HCT116 (cell line): ENCODE results near the gene FNDC3B. TPM values are rescaled to one million over a fixed set of nuclear protein-coding genes. Genes with fewer than 3 reads are reported as not detected.

ENCODE experiments used
- ATAC-seq: fragments of 200-7000 bp; cut with Tn5 transposase; 2 replicates; pipeline ENCODE4 v1.9.1; 2020; ENCODE audit warnings: mild to moderate bottlenecking, moderate library complexity
- BruUV-seq: library from RNA; stranded (reverse); fragments of 400-500 nt; replicated peaks from 2 replicates; lab custom pipeline; 2021; lab: Mats Ljungman, UMichigan
- CTCF ChIA-PET: fragments of 300-600 bp; sonication (Branson Sonifier 250); formaldehyde crosslinking; loops from one replicate; lab custom pipeline; 2021; ENCODE audit warnings: antibody characterized with exemption; lab: Charles Lee
- POLR2A ChIA-PET: fragments of 300-600, 350-600 bp; sonication (Branson Sonifier 250); formaldehyde crosslinking; loops from one replicate; lab custom pipeline; 2021; ENCODE audit warnings: antibody characterized with exemption; lab: Charles Lee
- RAD21 ChIA-PET, 2 experiments: fragments of 300-600 bp; sonication (Branson Sonifier 250); formaldehyde crosslinking; loops; one replicate each; lab custom pipeline; 2023; ENCODE audit warnings: low total read pairs in 2 of 2; ENCODE audit not compliant: uncharacterized antibody in 2 of 2, unreplicated experiment in 2 of 2, low non-redundant PET in 1 of 2; lab: Charles Lee
- DNase-seq: peaks from one replicate; pipeline ENCODE4 v3.0.0-alpha.2; 2010; ENCODE audit warnings: low read depth, low spot score
- H2AFZ ChIP-seq: fragments of 200-600 bp; shearing (Covaris generic), sonication (generic); 2 replicates; pipeline ENCODE4 v1.6.1; 2017; ENCODE audit warnings: low read depth, mixed run types, mixed read lengths, antibody characterized with exemption, low read length; ENCODE audit not compliant: poor library complexity, severe bottlenecking
- H3K27ac ChIP-seq: 2 replicates; pipeline ENCODE4 v1.5.1; 2012; ENCODE audit warnings: low read depth, low read length
- H3K27me3 ChIP-seq: fragments of 200-600 bp; sonication (generic); 2 replicates; pipeline ENCODE4 v1.6.1; 2016; ENCODE audit warnings: mixed run types, low read length, mixed read lengths; ENCODE audit not compliant: insufficient read depth
- H3K36me3 ChIP-seq, 2 experiments: fragments of 200-500 bp in 1 of 2; fragments of 200-600 bp in 1 of 2; sonication (Bioruptor generic) in 1 of 2; sonication (generic) in 1 of 2; 2 replicates each; pipeline versions ENCODE4 v1.5.1 to v1.6.1; 2014 to 2016; ENCODE audit warnings: low read length in 2 of 2, inconsistent platforms in 1 of 2, mixed read lengths in 1 of 2, mixed run types in 1 of 2; ENCODE audit not compliant: insufficient read depth in 2 of 2, control insufficient read depth in 1 of 2
- H3K4me1 ChIP-seq, 2 experiments: fragments of 200-600 bp in 1 of 2; sonication (generic) in 1 of 2; 2 replicates each; pipeline versions ENCODE4 v1.5.1 to v1.6.1; 2012 to 2017; ENCODE audit warnings: low read length in 2 of 2, inconsistent platforms in 1 of 2, mild to moderate bottlenecking in 1 of 2, mixed read lengths in 1 of 2, mixed run types in 1 of 2, moderate library complexity in 1 of 2; ENCODE audit not compliant: insufficient read depth in 2 of 2, control insufficient read depth in 1 of 2
- H3K4me2 ChIP-seq: fragments of 200-600 bp; sonication (generic); 2 replicates; pipeline ENCODE4 v1.6.1; 2017; ENCODE audit warnings: mixed run types, low read length, mixed read lengths
- H3K4me3 ChIP-seq, 2 experiments: fragments of 200-600 bp in 1 of 2; sonication (generic) in 1 of 2; replicated peaks in 1 of 2; 2 replicates each; pipeline ENCODE4 v1.5.1; 2011 to 2016; ENCODE audit warnings: low read length in 2 of 2, control low read depth in 1 of 2, low read depth in 1 of 2, mild to moderate bottlenecking in 1 of 2, mixed read lengths in 1 of 2, mixed run types in 1 of 2
- H3K79me2 ChIP-seq: fragments of 200-600 bp; sonication (generic); 2 replicates; pipeline ENCODE4 v1.6.1; 2017; ENCODE audit warnings: mild to moderate bottlenecking, mixed run types, low read length, moderate library complexity, mixed read lengths; ENCODE audit not compliant: insufficient read depth
- H3K9ac ChIP-seq: fragments of 200-600 bp; sonication (generic); 2 replicates; pipeline ENCODE4 v1.6.1; 2016; ENCODE audit warnings: low read length, mixed read lengths
- H3K9me2 ChIP-seq: fragments of 200-600 bp; sonication (generic), shearing (Covaris generic); 2 replicates; pipeline ENCODE4 v1.6.1; 2017; ENCODE audit warnings: mixed run types, mild to moderate bottlenecking, moderate library complexity; ENCODE audit not compliant: insufficient read depth
- H3K9me3 ChIP-seq, 2 experiments: fragments of 200-500 bp in 1 of 2; fragments of 200-600 bp in 1 of 2; sonication (Bioruptor generic) in 1 of 2; sonication (generic) in 1 of 2; 2 replicates each; pipeline ENCODE4 v1.6.1; 2014 to 2017; ENCODE audit warnings: low read length in 2 of 2, mixed read lengths in 2 of 2, inconsistent platforms in 1 of 2, low read depth in 1 of 2, mild to moderate bottlenecking in 1 of 2, mixed run types in 1 of 2, moderate library complexity in 1 of 2; ENCODE audit not compliant: control insufficient read depth in 1 of 2, insufficient read depth in 1 of 2
- H4K20me1 ChIP-seq: fragments of 200-600 bp; sonication (generic), shearing (Covaris generic); 2 replicates; pipeline ENCODE4 v1.6.1; 2017; ENCODE audit warnings: mixed run types, mild to moderate bottlenecking, moderate library complexity; ENCODE audit not compliant: insufficient read depth
- ATF3 ChIP-seq: IDR thresholded peaks from 2 replicates; pipeline ENCODE4 v1.6.1; 2012
- CBX3 ChIP-seq: IDR thresholded peaks from 2 replicates; pipeline ENCODE4 v1.6.1; 2012; ENCODE audit warnings: low read depth
- CEBPB ChIP-seq: IDR thresholded peaks from 2 replicates; pipeline ENCODE4 v1.6.1; 2012; ENCODE audit warnings: low read depth
- EGR1 ChIP-seq: IDR thresholded peaks from 2 replicates; pipeline ENCODE4 v1.6.1; 2012; ENCODE audit warnings: low read depth
- ELF1 ChIP-seq: IDR thresholded peaks from 2 replicates; pipeline ENCODE4 v1.6.1; 2012; ENCODE audit warnings: low read depth, borderline replicate concordance
- EZH2 ChIP-seq: fragments of 200-600 bp; sonication (generic); IDR thresholded peaks from 2 replicates; pipeline ENCODE4 v1.6.1; 2017; ENCODE audit warnings: antibody characterized with exemption, mixed run types
- FOSL1 ChIP-seq: IDR thresholded peaks from 2 replicates; pipeline ENCODE4 v1.6.1; 2012; ENCODE audit warnings: low read depth
- JUND ChIP-seq: IDR thresholded peaks from 2 replicates; pipeline ENCODE4 v1.6.1; 2012
- POLR2A ChIP-seq: IDR thresholded peaks from 2 replicates; pipeline ENCODE4 v1.7.0; 2011; ENCODE audit warnings: borderline replicate concordance; ENCODE audit not compliant: insufficient read depth, insufficient read length; ENCODE audit errors: extremely low read depth
- POLR2AphosphoS5 ChIP-seq: IDR thresholded peaks from 2 replicates; pipeline ENCODE4 v1.6.1; 2011; ENCODE audit warnings: mild to moderate bottlenecking, low read depth, low read length, moderate library complexity
- RAD21 ChIP-seq: IDR thresholded peaks from 2 replicates; pipeline ENCODE4 v1.6.1; 2012; ENCODE audit warnings: low read depth, mild to moderate bottlenecking
- REST ChIP-seq: IDR thresholded peaks from 2 replicates; pipeline ENCODE4 v1.6.1; 2012; ENCODE audit warnings: low read depth
- SRF ChIP-seq: IDR thresholded peaks from 2 replicates; pipeline ENCODE4 v1.6.1; 2012; ENCODE audit warnings: low read depth
- TCF7L2 ChIP-seq: IDR thresholded peaks from 2 replicates; pipeline ENCODE4 v1.7.0; 2011; ENCODE audit warnings: borderline replicate concordance, inconsistent platforms; ENCODE audit not compliant: insufficient read depth, insufficient read length; ENCODE audit errors: extremely low read depth
- YY1 ChIP-seq: IDR thresholded peaks from 2 replicates; pipeline ENCODE4 v1.6.1; 2011; ENCODE audit warnings: low read length, low read depth, moderate library complexity, mild to moderate bottlenecking; ENCODE audit not compliant: insufficient replicate concordance; ENCODE audit errors: extremely low read depth
- ZBTB33 ChIP-seq: IDR thresholded peaks from 2 replicates; pipeline ENCODE4 v1.6.1; 2011; ENCODE audit warnings: mild to moderate bottlenecking, low read length, moderate library complexity; ENCODE audit not compliant: insufficient replicate concordance; ENCODE audit errors: extremely low read depth
- ZFX ChIP-seq: fragments of 450-650 bp; IDR thresholded peaks from 2 replicates; pipeline ENCODE4 v1.6.1; 2017
- intact Hi-C: fragments of 100-400 bp; cut with micrococcal nuclease; formaldehyde crosslinking; loops from 2 replicates; pipeline ENCODE4 v1.10.0; 2022
- total RNA-seq: library from RNA; stranded (reverse); gene quantifications from one replicate; pipeline ENCODE4 v1.2.1, GENCODE V29; 2021; ENCODE audit not compliant: unreplicated experiment

The FNDC3B gene
- total RNA-seq, 1 experiment from 2014 or later = 45.7 TPM

- H4K20me1 ChIP-seq = no peaks in the 10 kb centered on the region
- no peak overlapping the region for H3K9ac ChIP-seq
- H3K9me2 ChIP-seq = no peaks in the 10 kb centered on the region
- H3K27me3 ChIP-seq = no peaks in the 10 kb centered on the region
- POLR2A ChIA-PET = no interaction called here
- intact Hi-C loops = no loop called here
- no peaks in the 10 kb centered on the region for H3K9me3 ChIP-seq
- peaks cover 12 to 25% of the 10 kb centered on the region in 2 experiments for H3K4me1 ChIP-seq
- peak overlapping the region; percentile 4; the same call in 1 of the 2 replicates for H3K4me2 ChIP-seq
- RAD21 ChIA-PET = interaction anchor here in 1 of 2 experiments (0.7 kb wide), 1 partner anchor 302 kb away, joined by 3 read pairs; no protein-coding TSS in a partner anchor
- no peak for DNase-seq
- CTCF ChIA-PET = interaction anchor here (1.1 kb wide), 2 partner anchors 15 to 131 kb away, joined by 3 read pairs; no protein-coding TSS in a partner anchor
- no peak for ATAC-seq
- H3K79me2 ChIP-seq = peaks cover 24% of the 10 kb centered on the region
- TF ChIP-seq POLR2AphosphoS5 (no peak), ZFX (no peak), ZBTB33 (no peak), YY1 (no peak), RAD21 (no peak), FOSL1 (no peak), TCF7L2 (no peak), CBX3 (no peak), ELF1 (no peak), JUND (no peak), ATF3 (no peak), EGR1 (no peak), CEBPB (no peak), REST (no peak), EZH2 (no peak), SRF (no peak), POLR2A (no peak)
- H2AFZ ChIP-seq = no peak overlapping the region
- no peak overlapping the region for H3K27ac ChIP-seq
- BruUV-seq = no TSS peak
- H3K36me3 ChIP-seq = no peaks in the 10 kb centered on the region
- H3K4me3 ChIP-seq = no peak overlapping the region
Measured at GRCh38 chr3:172167892-172168648, 128.7 kb downstream of the FNDC3B start.
